Measurements from ENCODE around the gene SH3TC1.

Gene SH3TC1

GRCh38 chr4:8176547-8177399 is 22.3 kb upstream of the SH3TC1 start:
- Histone ChIP-seq H2AFZ (ENCODE audit: low read length) (no peak overlapping the region), H3K4me1 (ENCODE audit: insufficient read depth, low read length, poor library complexity, severe bottlenecking) (no peaks in the 10 kb centered on the region), H3K4me3 (ENCODE audit: low read length, poor library complexity, severe bottlenecking) (no peak overlapping the region), H3K79me2 (ENCODE audit: insufficient read depth, low read length) (no peaks in the 10 kb centered on the region), H3K36me3 (ENCODE audit: insufficient read depth, low read length) (no peaks in the 10 kb centered on the region), H3K9me3 (ENCODE audit: insufficient read depth, low read depth, low read length) (no peaks in the 10 kb centered on the region), H3K9ac (ENCODE audit: low read depth, low read length, poor library complexity, severe bottlenecking) (no peak overlapping the region), H3F3A (ENCODE audit: low read depth) (no peaks in the 10 kb centered on the region), H3K4me2 (ENCODE audit: low read depth, low read length, poor library complexity, severe bottlenecking) (no peak overlapping the region), H3K9me2 (replicated peaks; ENCODE audit: low read depth, low read length) (no peaks in the 10 kb centered on the region), H3K27me3 (ENCODE audit: insufficient read depth, low read length, poor library complexity, severe bottlenecking) (no peaks in the 10 kb centered on the region), H4K20me1 (ENCODE audit: insufficient read depth, low read length, poor library complexity, severe bottlenecking) (no peaks in the 10 kb centered on the region)
- TF ChIP-seq EZH2phosphoT487 (IDR thresholded peaks at IDR 0.05; ENCODE audit: borderline replicate concordance) (no peak), CTCF (conservative IDR thresholded peaks at IDR 0.05; ENCODE audit: low read length) (peak; percentile 89)

GRCh38 chr4:8177552-8177951 is 21.5 kb upstream of the SH3TC1 start:
- Histone ChIP-seq H3K79me2 (ENCODE audit: insufficient read depth, low read length) (no peaks in the 10 kb centered on the region), H2AFZ (ENCODE audit: low read length) (no peak overlapping the region), H4K20me1 (ENCODE audit: insufficient read depth, low read length, poor library complexity, severe bottlenecking) (no peaks in the 10 kb centered on the region), H3K27me3 (ENCODE audit: insufficient read depth, low read length, poor library complexity, severe bottlenecking) (no peaks in the 10 kb centered on the region), H3K36me3 (ENCODE audit: insufficient read depth, low read length) (no peaks in the 10 kb centered on the region), H3K4me2 (ENCODE audit: low read depth, low read length, poor library complexity, severe bottlenecking) (no peak overlapping the region), H3K9me2 (replicated peaks; ENCODE audit: low read depth, low read length) (no peaks in the 10 kb centered on the region), H3F3A (ENCODE audit: low read depth) (no peaks in the 10 kb centered on the region), H3K4me1 (ENCODE audit: insufficient read depth, low read length, poor library complexity, severe bottlenecking) (no peaks in the 10 kb centered on the region), H3K4me3 (ENCODE audit: low read length, poor library complexity, severe bottlenecking) (no peak overlapping the region), H3K9ac (ENCODE audit: low read depth, low read length, poor library complexity, severe bottlenecking) (no peak overlapping the region), H3K9me3 (ENCODE audit: insufficient read depth, low read depth, low read length) (no peaks in the 10 kb centered on the region)
- TF ChIP-seq EZH2phosphoT487 (IDR thresholded peaks at IDR 0.05; ENCODE audit: borderline replicate concordance) (no peak), CTCF (conservative IDR thresholded peaks at IDR 0.05; ENCODE audit: low read length) (no peak)

- no peaks in the 10 kb centered on the region for H3K36me3 ChIP-seq (ENCODE audit: insufficient read depth, low read length)
- TF ChIP-seq EZH2phosphoT487 (IDR thresholded peaks at IDR 0.05; ENCODE audit: borderline replicate concordance) (no peak), CTCF (conservative IDR thresholded peaks at IDR 0.05; ENCODE audit: low read length) (no peak)
- no peaks in the 10 kb centered on the region for H3K9me2 ChIP-seq (replicated peaks; ENCODE audit: low read depth, low read length)
- H3K4me3 ChIP-seq (ENCODE audit: low read length, poor library complexity, severe bottlenecking): no peak overlapping the region
- no peaks in the 10 kb centered on the region for H3K9me3 ChIP-seq (ENCODE audit: insufficient read depth, low read depth, low read length)
- no peak overlapping the region for H3K9ac ChIP-seq (ENCODE audit: low read depth, low read length, poor library complexity, severe bottlenecking)
- no peak overlapping the region for H3K4me2 ChIP-seq (ENCODE audit: low read depth, low read length, poor library complexity, severe bottlenecking)
- no peaks in the 10 kb centered on the region for H3K4me1 ChIP-seq (ENCODE audit: insufficient read depth, low read length, poor library complexity, severe bottlenecking)
- no peaks in the 10 kb centered on the region for H3K27me3 ChIP-seq (ENCODE audit: insufficient read depth, low read length, poor library complexity, severe bottlenecking)
- H2AFZ ChIP-seq (ENCODE audit: low read length): no peak overlapping the region
- no peaks in the 10 kb centered on the region for H3K79me2 ChIP-seq (ENCODE audit: insufficient read depth, low read length)
- H3F3A ChIP-seq (ENCODE audit: low read depth): no peaks in the 10 kb centered on the region
- H4K20me1 ChIP-seq (ENCODE audit: insufficient read depth, low read length, poor library complexity, severe bottlenecking): no peaks in the 10 kb centered on the region
Observed at GRCh38 chr4:8177956-8178355, 21.1 kb upstream of the SH3TC1 start.
